NCI-H187 treated with DMSO at 0.1 percent for 48 hours (cell line): ENCODE measurements around the gene KCNT2.
"Not testable (repeated sequence)": the region's sequence is repeated elsewhere in the genome, so short reads cannot be mapped to it uniquely, and the experiment has no call there.

ENCODE experiments used
- DNase-seq: peaks from one replicate; lab custom pipeline; 2025; lab: John Stamatoyannopoulos, UW

KCNT2 gene

GRCh38 chr1:196590012-196590708, 18.1 kb downstream of the KCNT2 start:
- no peak for DNase-seq

GRCh38 chr1:196584696-196585095, 23.5 kb downstream of the KCNT2 start:
- DNase-seq, result no peak

GRCh38 chr1:196577386-196577785, 30.9 kb downstream of the KCNT2 start:
- DNase-seq, result no peak

- DNase-seq, result no peak
Measured at GRCh38 chr1:196573226-196573625, 35.0 kb downstream of the KCNT2 start.

- DNase-seq, result no peak
Measured at GRCh38 chr1:196567238-196567637, 41.0 kb downstream of the KCNT2 start.

- DNase-seq, result no peak
Measured at GRCh38 chr1:196563768-196564167, 44.5 kb downstream of the KCNT2 start.

GRCh38 chr1:196559314-196559713, 48.9 kb downstream of the KCNT2 start:
- no peak for DNase-seq

- no peak for DNase-seq
Measured at GRCh38 chr1:196558411-196558810, 49.8 kb downstream of the KCNT2 start.

GRCh38 chr1:196557797-196558196, 50.4 kb downstream of the KCNT2 start:
- DNase-seq, result no peak

GRCh38 chr1:196550731-196551130, 57.5 kb downstream of the KCNT2 start:
- no peak for DNase-seq

GRCh38 chr1:196546272-196547111, 61.7 kb downstream of the KCNT2 start:
- DNase-seq, result no peak

- no peak for DNase-seq
Measured at GRCh38 chr1:196545222-196545621, 63.0 kb downstream of the KCNT2 start.

GRCh38 chr1:196544617-196545016, 63.6 kb downstream of the KCNT2 start:
- no peak for DNase-seq

GRCh38 chr1:196543833-196544232, 64.4 kb downstream of the KCNT2 start:
- DNase-seq, result no peak

GRCh38 chr1:196538473-196538872, 69.8 kb downstream of the KCNT2 start:
- DNase-seq, result no peak

- no peak for DNase-seq
Measured at GRCh38 chr1:196535727-196536126, 72.5 kb downstream of the KCNT2 start.

- no peak for DNase-seq
Measured at GRCh38 chr1:196531737-196532524, 76.3 kb downstream of the KCNT2 start.

GRCh38 chr1:196527919-196528318, 80.3 kb downstream of the KCNT2 start:
- DNase-seq, result no peak

GRCh38 chr1:196522574-196523345, 85.5 kb downstream of the KCNT2 start:
- DNase-seq, result not testable (repeated sequence)

- DNase-seq, result no peak
Measured at GRCh38 chr1:196517193-196517592, 91.0 kb downstream of the KCNT2 start.

GRCh38 chr1:196516373-196516772, 91.9 kb downstream of the KCNT2 start:
- no peak for DNase-seq

- DNase-seq, result no peak
Measured at GRCh38 chr1:196515904-196516303, 92.3 kb downstream of the KCNT2 start.
